Measurements from ENCODE around the gene LIMA1. TPM values are rescaled to one million over a fixed set of nuclear protein-coding genes. Genes with fewer than 3 reads are reported as not detected.
"Not testable (repeated sequence)": the region's sequence is repeated elsewhere in the genome, so short reads cannot be mapped to it uniquely, and the experiment has no call there.

The LIMA1 gene
- total RNA-seq, 1 donor from 2014 or later, result 96.0 TPM

GRCh38 chr12:50309950-50310349, 26.6 kb upstream of the LIMA1 start:
- H3K36me3 ChIP-seq (ENCODE audit: control insufficient read depth, insufficient read depth, low read length), result no peaks in the 10 kb centered on the region
- no peak for DNase-seq (ENCODE audit: low read depth)
- no peaks in the 10 kb centered on the region for H3K27me3 ChIP-seq (ENCODE audit: control insufficient read depth, insufficient read depth, low read length)
- no peak for TF ChIP-seq CTCF (IDR thresholded peaks at IDR 0.05; ENCODE audit: insufficient read depth, low read length, poor library complexity, severe bottlenecking)
- no peak overlapping the region for H3K4me3 ChIP-seq (ENCODE audit: low read depth, low read length)

GRCh38 chr12:50302686-50303085, 19.4 kb upstream of the LIMA1 start:
- no peak for TF ChIP-seq CTCF (IDR thresholded peaks at IDR 0.05; ENCODE audit: insufficient read depth, low read length, poor library complexity, severe bottlenecking)
- Histone ChIP-seq H3K27me3 (ENCODE audit: control insufficient read depth, insufficient read depth, low read length) (no peaks in the 10 kb centered on the region), H3K36me3 (ENCODE audit: control insufficient read depth, insufficient read depth, low read length) (no peaks in the 10 kb centered on the region), H3K4me3 (ENCODE audit: low read depth, low read length) (no peak overlapping the region)
- DNase-seq (ENCODE audit: low read depth), result no peak

GRCh38 chr12:50297996-50298395, 14.7 kb upstream of the LIMA1 start:
- DNase-seq (ENCODE audit: low read depth), result no peak
- H3K36me3 ChIP-seq (ENCODE audit: control insufficient read depth, insufficient read depth, low read length), result no peaks in the 10 kb centered on the region
- TF ChIP-seq CTCF (IDR thresholded peaks at IDR 0.05; ENCODE audit: insufficient read depth, low read length, poor library complexity, severe bottlenecking), result no peak
- H3K27me3 ChIP-seq (ENCODE audit: control insufficient read depth, insufficient read depth, low read length), result no peaks in the 10 kb centered on the region
- no peak overlapping the region for H3K4me3 ChIP-seq (ENCODE audit: low read depth, low read length)

GRCh38 chr12:50297027-50297426, 13.7 kb upstream of the LIMA1 start:
- no peaks in the 10 kb centered on the region for H3K27me3 ChIP-seq (ENCODE audit: control insufficient read depth, insufficient read depth, low read length)
- no peaks in the 10 kb centered on the region for H3K36me3 ChIP-seq (ENCODE audit: control insufficient read depth, insufficient read depth, low read length)
- no peak for DNase-seq (ENCODE audit: low read depth)
- H3K4me3 ChIP-seq (ENCODE audit: low read depth, low read length), result no peak overlapping the region
- no peak for TF ChIP-seq CTCF (IDR thresholded peaks at IDR 0.05; ENCODE audit: insufficient read depth, low read length, poor library complexity, severe bottlenecking)

- H3K36me3 ChIP-seq (ENCODE audit: control insufficient read depth, insufficient read depth, low read length), result no peaks in the 10 kb centered on the region
- DNase-seq (ENCODE audit: low read depth), result no peak
- H3K27me3 ChIP-seq (ENCODE audit: control insufficient read depth, insufficient read depth, low read length), result no peaks in the 10 kb centered on the region
- no peak for TF ChIP-seq CTCF (IDR thresholded peaks at IDR 0.05; ENCODE audit: insufficient read depth, low read length, poor library complexity, severe bottlenecking)
- no peak overlapping the region for H3K4me3 ChIP-seq (ENCODE audit: low read depth, low read length)
Measured at GRCh38 chr12:50296554-50296953, 13.2 kb upstream of the LIMA1 start.

- no peak for DNase-seq (ENCODE audit: low read depth)
- TF ChIP-seq CTCF (IDR thresholded peaks at IDR 0.05; ENCODE audit: insufficient read depth, low read length, poor library complexity, severe bottlenecking), result no peak
- H3K4me3 ChIP-seq (ENCODE audit: low read depth, low read length), result no peak overlapping the region
- no peaks in the 10 kb centered on the region for H3K36me3 ChIP-seq (ENCODE audit: control insufficient read depth, insufficient read depth, low read length)
- H3K27me3 ChIP-seq (ENCODE audit: control insufficient read depth, insufficient read depth, low read length), result no peaks in the 10 kb centered on the region
Measured at GRCh38 chr12:50291377-50291776, 8.1 kb upstream of the LIMA1 start.

GRCh38 chr12:50290692-50291091, 7.4 kb upstream of the LIMA1 start:
- not testable (repeated sequence) for H3K36me3 ChIP-seq (ENCODE audit: control insufficient read depth, insufficient read depth, low read length); H3K27me3 ChIP-seq (ENCODE audit: control insufficient read depth, insufficient read depth, low read length); H3K4me3 ChIP-seq (ENCODE audit: low read depth, low read length); DNase-seq (ENCODE audit: low read depth)
